Loucy (cell line): ENCODE results near the gene H6PD.

Experiments
- H2AFZ ChIP-seq: fragments of 200-600 bp; sonication (generic); 2 replicates; pipeline ENCODE4 v1.6.0; 2016; ENCODE audit warnings: antibody characterized with exemption, mild to moderate bottlenecking, low read length, moderate library complexity
- H3F3A ChIP-seq: fragments of 200-600 bp; 2 replicates; pipeline ENCODE4 v1.6.0; 2016; ENCODE audit warnings: antibody characterized with exemption, low read depth, mild to moderate bottlenecking
- H3K27me3 ChIP-seq: fragments of 200-600 bp; sonication (generic); 2 replicates; pipeline ENCODE4 v1.6.1; 2014; ENCODE audit warnings: low read length, mild to moderate bottlenecking; ENCODE audit not compliant: insufficient read depth, poor library complexity, severe bottlenecking
- H3K36me3 ChIP-seq: fragments of 200-600 bp; sonication (generic); 2 replicates; pipeline ENCODE4 v1.6.1; 2016; ENCODE audit warnings: low read length; ENCODE audit not compliant: insufficient read depth
- H3K4me1 ChIP-seq: fragments of 200-600 bp; sonication (generic); 2 replicates; pipeline ENCODE4 v1.5.1; 2014; ENCODE audit warnings: low read length, mild to moderate bottlenecking; ENCODE audit not compliant: insufficient read depth, poor library complexity, severe bottlenecking
- H3K4me2 ChIP-seq: fragments of 200-600 bp; sonication (generic); 2 replicates; pipeline ENCODE4 v1.6.0; 2014; ENCODE audit warnings: antibody characterized with exemption, low read length, low read depth, mild to moderate bottlenecking; ENCODE audit not compliant: poor library complexity, severe bottlenecking
- H3K4me3 ChIP-seq: fragments of 200-600 bp; sonication (generic); 2 replicates; pipeline ENCODE4 v1.5.1; 2014; ENCODE audit warnings: low read length, mild to moderate bottlenecking, mixed read lengths; ENCODE audit not compliant: poor library complexity, severe bottlenecking
- H3K79me2 ChIP-seq: fragments of 200-600 bp; sonication (generic); 2 replicates; pipeline ENCODE4 v1.6.1; 2014; ENCODE audit warnings: low read length; ENCODE audit not compliant: insufficient read depth
- H3K9ac ChIP-seq: fragments of 200-600 bp; sonication (generic); 2 replicates; pipeline ENCODE4 v1.6.0; 2014; ENCODE audit warnings: mild to moderate bottlenecking, low read depth, low read length, moderate library complexity; ENCODE audit not compliant: poor library complexity, severe bottlenecking
- H3K9me2 ChIP-seq: fragments of 200-600 bp; sonication (generic); replicated peaks from 2 replicates; pipeline ENCODE4 v1.6.1; 2016; ENCODE audit warnings: low read depth, low read length, mixed read lengths
- H3K9me3 ChIP-seq: fragments of 200-600 bp; sonication (generic); 2 replicates; pipeline ENCODE4 v1.6.1; 2014; ENCODE audit warnings: mild to moderate bottlenecking, antibody characterized with exemption, low read length, low read depth; ENCODE audit not compliant: insufficient read depth
- H4K20me1 ChIP-seq: fragments of 200-600 bp; sonication (generic); 2 replicates; pipeline ENCODE4 v1.6.0; 2014; ENCODE audit warnings: antibody characterized with exemption, low read length, mild to moderate bottlenecking; ENCODE audit not compliant: insufficient read depth, poor library complexity, severe bottlenecking
- CTCF ChIP-seq: fragments of 200-600 bp; sonication (generic); conservative IDR thresholded peaks from 2 replicates; pipeline ENCODE4 v1.5.1; 2014; ENCODE audit warnings: mild to moderate bottlenecking, antibody characterized with exemption, low read length
- EZH2phosphoT487 ChIP-seq: fragments of 200-600 bp; IDR thresholded peaks from 2 replicates; pipeline ENCODE4 v1.6.1; 2018; ENCODE audit warnings: antibody characterized with exemption, mild to moderate bottlenecking, moderate library complexity, borderline replicate concordance

H6PD gene

GRCh38 chr1:9245230-9245619, 10.7 kb downstream of the H6PD start:
- Histone ChIP-seq H3K4me1 (peaks cover 81% of the 10 kb centered on the region), H3K79me2 (peaks cover 81% of the 10 kb centered on the region), H3K4me3 (peak overlapping the region; percentile 43), H4K20me1 (no peaks in the 10 kb centered on the region), H3K27me3 (no peaks in the 10 kb centered on the region), H3K9me3 (no peaks in the 10 kb centered on the region), H3K4me2 (peak overlapping the region; percentile 81), H3K36me3 (no peaks in the 10 kb centered on the region), H3K9me2 (no peaks in the 10 kb centered on the region), H3K9ac (peak overlapping the region; percentile 33), H2AFZ (no peak overlapping the region), H3F3A (no peaks in the 10 kb centered on the region)
- no peak for TF ChIP-seq CTCF
- no peak for TF ChIP-seq EZH2phosphoT487

GRCh38 chr1:9245661-9246060, 11.1 kb downstream of the H6PD start:
- H3K9me2 ChIP-seq: no peaks in the 10 kb centered on the region
- no peak overlapping the region for H2AFZ ChIP-seq
- peaks cover 77% of the 10 kb centered on the region for H3K4me1 ChIP-seq
- no peaks in the 10 kb centered on the region for H3K36me3 ChIP-seq
- TF ChIP-seq CTCF (no peak), EZH2phosphoT487 (no peak)
- H3K9ac ChIP-seq: peak overlapping the region; percentile 33
- H3K4me3 ChIP-seq: peak overlapping the region; percentile 43
- no peaks in the 10 kb centered on the region for H3K27me3 ChIP-seq
- H3K4me2 ChIP-seq: peak overlapping the region; percentile 81
- H4K20me1 ChIP-seq: peaks cover 3% of the 10 kb centered on the region
- H3K9me3 ChIP-seq: no peaks in the 10 kb centered on the region
- H3K79me2 ChIP-seq: peaks cover 81% of the 10 kb centered on the region
- no peaks in the 10 kb centered on the region for H3F3A ChIP-seq

- Histone ChIP-seq H3K4me3 (peak overlapping the region; percentile 45), H3K9me3 (no peaks in the 10 kb centered on the region), H4K20me1 (peaks cover 3% of the 10 kb centered on the region), H3K79me2 (peaks cover 81% of the 10 kb centered on the region), H3K36me3 (no peaks in the 10 kb centered on the region), H3K4me2 (peak overlapping the region; percentile 81), H3K9ac (peak overlapping the region; percentile 33), H3K4me1 (peaks cover 72% of the 10 kb centered on the region), H3F3A (no peaks in the 10 kb centered on the region), H3K9me2 (no peaks in the 10 kb centered on the region), H3K27me3 (no peaks in the 10 kb centered on the region), H2AFZ (no peak overlapping the region)
- TF ChIP-seq EZH2phosphoT487 (no peak), CTCF (no peak)
Measured at GRCh38 chr1:9246215-9246614, 11.6 kb downstream of the H6PD start.
